ENCODE measurements around the gene SSH2.

- TF ChIP-seq CTCF (conservative IDR thresholded peaks at IDR 0.05 in 1 of 2, IDR thresholded peaks at IDR 0.05 in 1 of 2; ENCODE audit: extremely low read depth in 1 of 2, insufficient read depth in 1 of 2, low read depth in 1 of 2, low read length in 2 of 2) (no peak), EZH2 (IDR thresholded peaks at IDR 0.05; ENCODE audit: borderline replicate concordance, low read length) (no peak)
These were observed 347.7 kb downstream of the SSH2 start for GRCh38 chr17:29582254-29582765.

Data from mammary epithelial cell (primary cell).